Amniotic epithelial cell (primary cell): ENCODE results near the gene USP44.
"Not testable (repeated sequence)": the region's sequence is repeated elsewhere in the genome, so short reads cannot be mapped to it uniquely, and the experiment has no call there.

ENCODE experiments used
- DNase-seq: peaks from one replicate; pipeline ENCODE4 v3.0.0-alpha.2; 2010; ENCODE audit warnings: low read depth

Gene USP44

GRCh38 chr12:95551305-95551704, at the start of gene USP44:
TSS of gene USP44 (minus strand) at chr12:95551476. CDS start at chr12:95534256, 17,220 bp downstream.
- DNase-seq, result no peak

- no peak for DNase-seq
Observed at GRCh38 chr12:95600567-95600966, 49.3 kb upstream of the USP44 start.

- DNase-seq, result no peak
Observed at GRCh38 chr12:95599880-95600279, 48.6 kb upstream of the USP44 start.

GRCh38 chr12:95594136-95594535, 42.9 kb upstream of the USP44 start:
- DNase-seq, result no peak

- no peak for DNase-seq
Observed at GRCh38 chr12:95593266-95593871, 42.1 kb upstream of the USP44 start.

GRCh38 chr12:95591731-95592130, 40.5 kb upstream of the USP44 start:
- DNase-seq, result no peak

GRCh38 chr12:95590775-95591174, 39.5 kb upstream of the USP44 start:
- no peak for DNase-seq

GRCh38 chr12:95583933-95584332, 32.7 kb upstream of the USP44 start:
- no peak for DNase-seq

DNA sequence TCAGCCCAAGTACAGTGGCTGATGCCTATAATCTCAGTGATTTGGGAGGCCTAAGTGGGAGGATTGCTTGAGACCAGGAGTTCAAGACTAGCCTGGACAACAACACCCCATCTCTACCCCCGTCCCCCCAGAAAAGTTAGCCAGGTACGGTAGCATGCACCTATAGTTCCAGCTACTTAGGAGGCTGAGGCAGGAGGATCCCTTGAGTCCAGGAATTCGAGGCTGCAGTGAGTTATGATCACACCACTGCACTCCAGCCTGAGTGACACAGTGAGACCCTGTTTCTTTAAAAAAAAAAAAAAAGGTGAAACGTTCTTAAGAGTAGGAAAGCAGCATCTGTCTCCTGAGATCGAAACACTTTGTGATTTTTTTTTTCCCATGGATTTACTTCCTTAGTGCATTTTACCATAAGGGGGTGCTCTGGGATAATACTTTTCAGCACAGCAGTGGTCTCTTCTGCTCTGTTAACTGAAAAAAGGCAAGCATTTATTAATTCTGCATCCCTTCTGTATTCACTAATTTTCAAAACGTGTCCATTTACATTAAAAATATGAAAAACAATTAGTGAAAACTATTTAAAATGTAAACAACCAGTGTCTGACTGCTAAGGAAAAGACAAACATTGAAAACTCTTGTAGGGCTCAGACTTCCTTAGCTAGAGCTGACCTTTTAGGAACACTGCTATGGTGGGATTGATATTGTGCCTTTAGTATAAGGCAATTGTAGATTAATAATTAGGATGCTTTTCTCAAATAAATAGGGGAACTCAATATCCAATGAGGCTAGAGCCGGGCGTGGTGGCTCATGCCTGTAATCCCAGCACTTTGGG, 31.2 kb upstream of the USP44 start:
- DNase-seq, result peak; percentile 27

DNA sequence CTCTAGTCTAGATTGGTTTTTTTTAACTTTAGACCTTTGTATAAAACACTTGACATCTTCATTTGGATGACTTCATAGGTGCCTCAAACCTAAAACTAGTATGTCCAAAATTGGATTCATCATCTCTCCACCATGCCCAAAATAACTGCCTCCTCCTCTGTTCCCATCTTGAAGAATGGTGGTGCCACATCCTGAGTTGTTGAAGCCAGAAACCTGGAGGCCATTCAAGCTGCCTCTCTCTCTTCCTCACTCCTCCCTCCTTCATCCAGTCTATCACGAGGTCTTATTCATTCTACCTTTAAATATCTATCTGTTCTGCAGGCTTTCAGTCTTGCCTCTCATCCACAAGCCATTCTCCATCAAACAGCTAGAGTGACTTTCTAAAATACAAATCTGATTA, 26.5 kb upstream of the USP44 start:
- no peak for DNase-seq

DNA sequence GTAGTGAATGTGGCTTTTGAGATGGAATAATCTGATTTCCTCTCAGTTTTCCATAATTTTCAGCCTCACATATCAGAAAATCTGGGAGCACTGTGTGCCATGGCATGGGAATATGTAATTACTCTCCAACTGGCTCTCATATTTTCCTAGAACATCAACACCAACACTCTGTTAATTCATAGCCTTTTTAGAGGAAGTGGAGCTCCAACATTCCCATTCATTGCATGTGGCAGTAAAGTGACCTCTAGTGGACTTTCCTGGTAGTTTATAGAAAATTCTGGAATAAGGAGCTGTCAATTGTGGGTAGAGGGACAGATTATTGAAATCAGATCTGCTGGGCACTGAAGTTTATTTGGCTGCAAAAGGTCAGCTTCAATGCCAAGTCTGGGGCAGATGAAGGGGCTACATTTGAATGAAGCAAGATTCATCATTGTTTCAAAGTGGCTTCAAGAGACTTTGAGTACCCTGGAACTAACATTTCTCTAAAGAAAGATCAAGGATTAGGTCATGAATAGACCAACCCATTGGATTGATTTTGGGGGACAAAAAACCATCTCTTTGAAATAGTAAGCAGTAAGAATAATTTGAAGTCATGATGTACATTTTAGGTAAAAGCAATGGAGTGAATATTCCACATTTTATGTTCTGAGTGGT, 23.6 kb upstream of the USP44 start:
- peak; percentile 52 for DNase-seq

DNA sequence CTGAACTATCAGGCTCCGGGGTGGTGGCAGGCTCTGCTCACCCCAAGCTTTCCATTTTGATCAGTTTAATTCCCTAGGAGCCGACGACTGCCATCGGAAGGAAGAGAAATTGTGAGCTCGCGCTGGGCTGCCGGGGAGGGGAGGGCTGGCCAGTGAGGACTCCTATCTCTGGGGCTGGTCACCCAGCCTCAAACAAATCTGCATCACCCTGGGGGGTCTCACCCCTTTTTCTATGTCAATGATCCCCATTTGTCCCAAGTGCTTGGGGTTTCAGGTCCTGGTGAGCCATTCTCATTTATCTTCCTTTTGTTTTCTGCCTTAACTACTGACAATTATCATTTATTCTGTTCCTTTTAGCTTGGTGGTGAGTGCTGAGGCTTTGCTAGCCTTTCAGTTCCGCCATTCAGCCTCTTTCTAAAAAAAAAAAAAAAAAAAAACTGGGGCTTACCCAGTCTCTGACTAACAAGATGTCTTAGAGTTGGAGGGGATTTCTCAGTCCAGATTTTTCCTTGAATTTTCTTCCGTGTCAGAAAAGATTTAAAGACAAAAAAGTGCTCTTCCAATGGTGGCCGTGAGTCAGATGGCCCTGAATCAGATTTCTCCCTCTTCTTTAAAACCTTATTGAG, 22.8 kb upstream of the USP44 start:
- peak; percentile 3 for DNase-seq

DNA sequence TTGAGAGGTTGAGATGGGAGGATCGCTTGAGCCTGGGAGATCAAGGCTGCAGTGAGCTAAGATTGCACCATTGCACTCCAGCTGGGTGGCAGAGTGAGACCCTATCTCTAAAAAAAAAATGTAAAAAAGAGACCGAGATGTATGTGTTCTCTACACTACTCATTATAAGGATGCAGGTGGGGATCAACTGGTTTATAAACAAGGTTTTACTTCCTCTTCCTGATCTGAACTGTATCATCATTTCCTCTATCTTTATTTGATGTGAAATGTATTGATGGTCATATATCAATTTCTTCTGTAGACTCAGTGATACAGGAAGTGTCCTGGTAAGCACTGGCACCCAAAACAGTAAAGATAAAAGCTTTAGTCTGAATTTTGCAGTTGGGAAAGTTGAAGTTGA, 20.1 kb upstream of the USP44 start:
- DNase-seq, result no peak

- DNase-seq, result not testable (repeated sequence)
Observed at GRCh38 chr12:95568045-95568444, 16.8 kb upstream of the USP44 start.

DNA sequence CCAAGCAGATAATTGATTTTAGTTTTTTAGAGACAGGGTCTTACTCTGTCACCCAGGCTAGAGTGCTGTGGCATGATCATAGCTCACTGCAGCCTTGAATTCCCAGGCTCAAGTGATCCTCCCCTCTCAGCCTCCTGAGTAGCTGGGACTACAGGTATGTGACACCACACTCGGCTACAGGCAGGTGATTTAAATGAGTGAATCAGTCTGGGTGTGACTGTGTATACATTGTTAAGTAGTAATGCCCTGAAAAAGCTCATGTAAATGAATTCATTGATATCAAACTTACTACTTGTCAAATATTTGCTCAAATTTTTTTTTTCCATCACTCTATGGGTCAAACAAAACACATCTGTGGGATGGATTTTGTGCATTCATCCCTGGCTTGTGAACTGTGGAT, 6.3 kb upstream of the USP44 start:
- no peak for DNase-seq

GRCh38 chr12:95554532-95555071, 3.3 kb upstream of the USP44 start:
- no peak for DNase-seq

- no peak for DNase-seq
Observed at GRCh38 chr12:95553197-95553943, 2.1 kb upstream of the USP44 start.

DNA sequence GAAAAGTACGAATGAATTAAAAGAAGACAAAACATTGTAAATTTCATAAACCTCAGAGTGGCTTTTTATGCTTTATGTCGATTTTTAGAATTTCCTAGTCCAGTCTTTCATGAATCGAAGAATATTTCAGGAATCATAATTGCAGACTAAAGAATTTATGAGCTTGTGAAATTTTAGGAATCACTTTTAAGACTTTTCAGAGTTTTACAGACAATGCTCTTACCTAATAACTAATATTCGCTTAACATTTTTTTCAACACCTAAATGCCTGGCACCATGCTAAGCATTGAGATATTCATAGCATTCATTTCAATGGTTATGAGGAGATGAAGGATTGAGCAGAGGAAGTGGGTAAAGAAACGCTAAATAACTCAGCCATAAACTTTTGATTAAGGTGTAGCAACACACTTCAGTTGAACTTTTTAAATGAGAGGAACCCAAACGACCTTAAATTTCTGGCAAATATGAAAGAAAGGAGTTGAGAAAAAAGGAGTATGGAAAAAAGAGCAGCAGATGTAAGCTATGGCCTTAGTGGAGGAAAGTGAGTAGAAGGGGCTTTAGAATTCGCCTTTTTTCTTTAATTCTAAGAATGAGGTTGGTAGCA, 739 bp upstream of the USP44 start:
- DNase-seq, result no peak

DNA sequence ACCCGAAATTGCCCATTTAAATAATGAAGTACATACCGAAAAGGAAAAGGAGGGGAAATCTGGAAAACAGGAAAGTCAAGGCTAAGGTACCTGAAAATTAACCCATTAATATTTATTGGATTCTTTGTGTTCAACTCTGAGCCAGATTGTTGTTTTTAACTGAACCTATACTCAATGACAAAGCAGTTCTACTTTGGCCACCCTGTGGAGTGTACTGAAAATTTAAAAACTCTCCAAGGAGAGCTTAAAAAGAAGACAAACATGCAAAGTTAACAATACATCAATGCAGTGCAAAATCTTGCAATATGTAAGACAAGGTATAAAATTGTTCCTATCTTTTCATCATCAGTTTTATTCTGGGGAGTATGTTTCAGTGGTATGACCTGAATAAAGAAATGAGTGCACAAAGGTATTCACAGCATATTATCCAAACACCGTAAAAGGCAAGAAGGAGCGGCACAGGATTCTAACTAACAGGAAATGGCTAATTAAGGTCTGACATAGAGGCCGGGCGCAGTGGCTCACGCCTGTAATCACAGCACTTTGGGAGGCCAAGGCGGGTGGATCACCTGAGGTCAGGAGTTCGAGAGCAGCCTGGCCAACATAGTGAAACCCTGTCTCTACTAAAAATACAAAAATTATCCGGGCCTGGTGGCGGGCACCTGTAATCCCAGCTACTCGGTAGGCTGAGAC, 1.7 kb downstream of the USP44 start:
- no peak for DNase-seq

DNA sequence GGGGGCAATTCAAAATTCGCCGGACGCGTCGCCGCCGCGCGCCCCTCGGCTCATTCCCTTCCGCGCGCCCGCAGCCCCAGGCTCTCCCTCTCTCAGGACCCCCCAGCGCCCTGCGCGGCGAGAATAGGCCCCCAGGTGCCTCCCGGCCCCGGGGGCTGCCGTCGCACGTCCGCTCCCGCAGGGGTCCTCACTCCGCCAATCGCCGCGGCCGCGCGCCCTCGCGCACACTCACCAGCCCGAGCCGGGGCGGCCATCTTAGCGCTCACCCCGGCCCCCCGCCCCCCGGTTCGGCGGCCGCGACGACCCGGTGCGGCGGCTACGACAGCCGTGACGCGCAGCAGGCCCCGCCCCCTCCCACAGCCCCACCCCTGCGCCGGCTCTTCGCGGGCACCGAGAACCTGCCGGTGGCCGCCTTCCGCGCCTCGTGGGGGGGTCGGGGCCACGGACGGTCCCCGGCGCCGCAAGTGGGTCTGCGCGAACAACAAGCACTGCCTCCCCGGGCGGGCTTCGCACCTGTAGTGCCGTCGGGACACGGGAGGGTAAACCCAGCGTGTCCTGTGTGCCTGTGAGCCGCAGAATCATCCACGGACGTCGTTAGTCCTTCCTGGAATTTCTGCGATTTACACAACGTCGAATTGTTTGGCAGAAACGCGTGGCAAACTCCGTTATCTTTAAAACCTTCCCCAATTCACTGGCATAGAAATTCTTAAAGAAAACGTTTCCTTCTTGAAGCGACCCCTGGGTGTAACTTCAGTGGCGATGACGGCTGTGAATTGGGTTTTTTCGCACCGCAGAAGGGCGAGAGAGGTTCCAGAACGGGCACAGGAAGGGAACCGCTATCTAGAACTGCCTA, 2.5 kb downstream of the USP44 start:
- peak; percentile 15 for DNase-seq
